ENCODE data around the gene USE1. TPM values are rescaled to one million over a fixed set of nuclear protein-coding genes. Genes with fewer than 3 reads are reported as not detected.
A peak's percentile ranks its signal among the peaks of the same experiment; 100 is the strongest.
"Not testable (repeated sequence)": the region's sequence is repeated elsewhere in the genome, so short reads cannot be mapped to it uniquely, and the experiment has no call there.

The USE1 gene
- 27.6 and 29.1 TPM in 2 replicates for total RNA-seq (2014; rRNA removed; shearing (Covaris generic))

- peak; percentile 82 for DNase-seq (ENCODE audit: low spot score)
Observed at GRCh38 chr19:17215127-17215971, at the start of gene USE1. USE1 (plus strand) TSS chr19:17215357; CDS start chr19:17215406, 49 bp downstream.

GRCh38 chr19:17165715-17166114 lies 49.4 kb upstream of the USE1 start:
- no peak for DNase-seq (ENCODE audit: low spot score)

GRCh38 chr19:17170538-17171297 lies 44.4 kb upstream of the USE1 start:
- DNase-seq (ENCODE audit: low spot score) = no peak

GRCh38 chr19:17171874-17172273 lies 43.3 kb upstream of the USE1 start:
- no peak for DNase-seq (ENCODE audit: low spot score)

GRCh38 chr19:17172624-17173345 lies 42.4 kb upstream of the USE1 start:
- DNase-seq (ENCODE audit: low spot score) = no peak

- no peak for DNase-seq (ENCODE audit: low spot score)
Observed at GRCh38 chr19:17178291-17178690, 36.9 kb upstream of the USE1 start.

GRCh38 chr19:17180997-17181702 lies 34.0 kb upstream of the USE1 start:
- DNase-seq (ENCODE audit: low spot score) = no peak

GRCh38 chr19:17183271-17183761 lies 31.8 kb upstream of the USE1 start:
- DNase-seq (ENCODE audit: low spot score) = no peak

GRCh38 chr19:17183858-17184321 lies 31.3 kb upstream of the USE1 start:
- DNase-seq (ENCODE audit: low spot score) = no peak

- no peak for DNase-seq (ENCODE audit: low spot score)
Observed at GRCh38 chr19:17184371-17184841, 30.8 kb upstream of the USE1 start.

GRCh38 chr19:17185590-17185989 lies 29.6 kb upstream of the USE1 start:
- no peak for DNase-seq (ENCODE audit: low spot score)

- not testable (repeated sequence) for DNase-seq (ENCODE audit: low spot score)
Observed at GRCh38 chr19:17191736-17192135, 23.4 kb upstream of the USE1 start.

- DNase-seq (ENCODE audit: low spot score) = no peak
Observed at GRCh38 chr19:17192751-17193150, 22.4 kb upstream of the USE1 start.

- no peak for DNase-seq (ENCODE audit: low spot score)
Observed at GRCh38 chr19:17194608-17195007, 20.5 kb upstream of the USE1 start.

- DNase-seq (ENCODE audit: low spot score) = no peak
Observed at GRCh38 chr19:17195106-17195505, 20.1 kb upstream of the USE1 start.

GRCh38 chr19:17196610-17197009 lies 18.5 kb upstream of the USE1 start:
- no peak for DNase-seq (ENCODE audit: low spot score)

- no peak for DNase-seq (ENCODE audit: low spot score)
Observed at GRCh38 chr19:17197666-17198065, 17.5 kb upstream of the USE1 start.

- no peak for DNase-seq (ENCODE audit: low spot score)
Observed at GRCh38 chr19:17200408-17201079, 14.6 kb upstream of the USE1 start.

- DNase-seq (ENCODE audit: low spot score) = no peak
Observed at GRCh38 chr19:17202249-17202648, 12.9 kb upstream of the USE1 start.

GRCh38 chr19:17202713-17203112 lies 12.4 kb upstream of the USE1 start:
- DNase-seq (ENCODE audit: low spot score) = no peak

Data from HT-29 (cell line).